GM10847 (cell line): ENCODE results near the gene S100PBP.
A peak's percentile ranks its signal among the peaks of the same experiment; 100 is the strongest.

ENCODE experiments used
- POLR2A ChIP-seq: IDR thresholded peaks from 2 replicates; pipeline ENCODE4 v1.6.1; 2011; ENCODE audit not compliant: insufficient read length; ENCODE audit errors: extremely low read depth

S100PBP gene

DNA sequence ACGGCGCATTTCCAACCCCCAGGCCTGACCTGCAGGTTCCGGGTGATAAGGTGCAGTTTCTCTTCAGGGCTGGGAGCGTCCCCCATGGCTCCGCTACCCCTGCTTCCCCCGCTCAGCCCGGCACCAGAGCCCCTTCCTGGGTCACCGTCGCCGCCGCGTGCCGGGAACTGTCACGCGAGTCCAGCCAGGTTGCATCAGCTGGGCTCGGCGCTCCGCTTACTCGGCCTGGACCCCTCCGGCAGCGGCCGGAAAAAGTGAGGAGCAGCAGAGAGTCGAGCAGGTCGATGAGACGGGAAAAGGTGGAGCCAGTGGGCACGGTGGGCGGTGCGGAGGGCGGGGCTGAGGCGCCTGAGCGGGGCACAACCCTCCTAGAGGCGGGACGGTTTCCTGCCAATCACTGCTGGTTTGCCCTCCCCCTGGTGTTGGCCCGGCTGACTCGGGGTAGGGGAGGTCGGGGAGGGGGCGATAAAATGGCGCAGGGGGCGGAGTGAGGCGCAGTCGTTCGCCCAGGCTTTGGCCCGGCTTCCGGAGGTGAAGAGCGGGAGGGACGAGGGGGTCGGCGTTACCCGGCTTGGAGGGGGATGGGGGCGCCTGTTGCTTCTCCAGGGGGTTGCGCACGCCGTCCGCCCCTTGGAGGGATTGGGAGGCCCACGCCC is at the start of gene S100PBP, which contains the start of gene YARS1:
Gene S100PBP, plus strand, starts transcription at position 495 of the 656 bp plus-strand sequence. CDS start 8,447 bp downstream, outside the sequence.
Gene YARS1, minus strand, starts transcription at position 200 of the 656 bp plus-strand sequence. Its CDS starts 114 bp downstream, at position 86.
- peak; percentile 55 for TF ChIP-seq POLR2A

DNA sequence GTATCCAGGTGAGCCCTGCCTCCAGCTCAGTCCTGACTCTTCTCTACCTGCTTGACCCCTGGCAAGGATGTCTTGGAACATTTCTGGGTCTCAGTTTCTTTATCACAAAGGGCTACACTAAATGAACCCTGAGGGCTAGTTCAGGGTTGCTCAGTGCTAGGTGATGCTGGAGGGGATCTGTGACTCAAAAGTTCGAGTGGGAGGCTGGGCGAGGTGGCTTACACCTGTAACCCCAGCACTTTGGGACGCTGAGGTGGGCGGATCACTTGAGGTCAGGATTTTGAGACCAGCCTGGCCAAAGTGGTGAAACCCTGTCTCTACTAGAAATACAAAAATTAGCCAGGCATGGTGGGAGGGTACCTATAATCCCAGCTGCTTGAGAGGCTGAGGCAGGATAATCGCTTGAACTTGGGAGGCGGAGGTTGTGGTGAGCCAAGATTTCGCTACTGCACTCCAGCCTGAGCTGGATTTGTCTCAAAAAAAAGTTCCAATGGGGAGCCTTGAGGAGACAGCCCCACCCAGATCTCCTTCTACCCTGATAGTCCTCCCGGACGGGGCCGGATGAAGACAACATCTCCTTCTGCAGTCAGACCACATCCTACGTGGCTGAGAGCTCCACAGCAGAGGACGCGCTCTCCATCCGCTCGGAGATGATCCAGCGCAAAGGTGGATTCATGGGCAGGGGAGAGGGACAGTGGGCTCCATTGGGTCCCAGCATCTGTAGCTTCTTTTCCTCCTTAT is 49.2 kb upstream of the S100PBP start:
- TF ChIP-seq POLR2A = no peak

DNA sequence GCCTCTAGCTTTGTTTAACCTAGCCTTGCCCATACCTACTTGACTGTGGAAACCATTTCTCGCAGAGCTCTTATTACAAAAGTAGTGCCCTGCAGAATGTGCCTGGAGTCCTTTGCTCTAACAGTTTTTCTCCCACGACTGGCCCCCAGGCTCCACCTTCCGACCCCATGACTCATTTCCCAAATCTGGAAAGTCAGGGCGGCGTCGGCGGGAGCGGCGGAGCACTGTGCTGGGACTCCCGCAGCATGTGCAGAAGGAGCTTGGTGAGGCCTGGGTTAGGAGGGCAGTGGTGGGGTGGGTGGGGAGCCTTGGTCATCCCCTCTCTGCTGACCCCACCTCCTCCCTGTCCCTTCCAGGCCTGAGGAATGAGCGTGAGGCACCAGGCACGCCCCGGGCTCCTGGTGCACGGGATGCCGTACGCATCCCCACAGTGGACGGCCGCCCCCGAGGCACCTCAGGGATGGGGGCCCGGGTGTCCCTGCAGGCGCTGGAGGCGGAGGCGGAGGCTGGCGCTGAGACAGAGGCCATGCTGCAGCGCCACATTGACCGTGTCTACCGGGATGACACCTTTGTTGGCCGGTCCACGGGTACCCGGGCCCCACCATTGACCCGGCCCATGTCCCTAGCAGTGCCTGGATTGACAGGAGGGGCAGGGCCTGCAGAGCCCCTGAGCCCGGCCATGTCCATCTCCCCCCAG is 47.8 kb upstream of the S100PBP start:
- TF ChIP-seq POLR2A = no peak

DNA sequence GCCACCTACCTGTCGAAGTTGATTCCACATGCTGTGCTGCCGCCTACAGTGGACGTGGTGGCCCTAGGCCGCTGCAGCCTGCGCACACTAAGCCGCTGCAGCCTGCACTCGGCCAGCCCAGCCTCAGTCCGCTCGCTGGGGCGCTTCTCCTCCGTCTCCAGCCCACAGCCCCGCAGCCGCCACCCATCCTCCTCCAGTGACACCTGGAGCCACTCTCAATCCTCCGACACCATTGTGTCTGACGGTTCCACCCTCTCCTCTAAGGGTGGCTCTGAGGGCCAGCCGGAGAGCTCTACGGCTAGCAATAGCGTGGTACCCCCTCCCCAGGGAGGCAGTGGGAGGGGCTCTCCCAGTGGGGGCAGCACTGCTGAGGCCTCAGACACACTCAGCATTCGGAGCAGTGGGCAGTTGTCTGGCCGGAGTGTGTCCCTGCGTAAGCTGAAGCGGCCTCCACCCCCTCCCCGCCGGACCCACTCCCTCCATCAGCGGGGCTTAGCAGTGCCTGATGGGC is 47.2 kb upstream of the S100PBP start:
- no peak for TF ChIP-seq POLR2A

DNA sequence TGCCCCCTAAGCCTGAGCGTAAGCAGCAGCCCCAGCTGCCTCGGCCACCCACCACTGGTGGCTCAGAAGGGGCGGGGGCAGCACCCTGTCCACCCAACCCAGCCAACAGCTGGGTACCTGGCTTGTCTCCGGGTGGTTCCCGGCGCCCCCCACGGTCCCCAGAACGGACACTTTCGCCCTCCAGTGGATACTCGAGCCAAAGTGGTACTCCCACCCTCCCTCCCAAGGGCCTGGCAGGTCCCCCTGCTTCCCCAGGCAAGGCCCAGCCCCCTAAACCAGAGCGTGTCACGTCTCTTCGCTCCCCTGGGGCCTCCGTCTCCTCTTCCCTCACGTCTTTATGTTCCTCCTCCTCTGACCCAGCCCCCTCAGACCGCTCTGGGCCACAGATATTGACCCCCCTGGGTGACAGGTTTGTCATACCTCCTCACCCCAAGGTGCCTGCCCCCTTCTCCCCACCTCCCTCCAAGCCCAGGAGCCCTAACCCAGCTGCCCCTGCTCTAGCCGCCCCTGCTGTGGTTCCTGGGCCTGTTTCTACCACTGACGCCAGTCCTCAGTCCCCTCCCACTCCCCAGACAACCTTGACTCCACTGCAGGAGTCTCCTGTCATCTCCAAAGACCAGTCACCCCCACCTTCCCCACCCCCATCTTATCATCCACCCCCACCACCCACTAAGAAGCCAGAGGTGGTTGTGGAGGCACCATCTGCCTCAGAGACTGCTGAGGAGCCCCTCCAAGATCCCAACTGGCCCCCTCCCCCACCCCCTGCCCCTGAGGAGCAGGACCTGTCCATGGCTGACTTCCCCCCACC is 46.5 kb upstream of the S100PBP start:
- TF ChIP-seq POLR2A = no peak

DNA sequence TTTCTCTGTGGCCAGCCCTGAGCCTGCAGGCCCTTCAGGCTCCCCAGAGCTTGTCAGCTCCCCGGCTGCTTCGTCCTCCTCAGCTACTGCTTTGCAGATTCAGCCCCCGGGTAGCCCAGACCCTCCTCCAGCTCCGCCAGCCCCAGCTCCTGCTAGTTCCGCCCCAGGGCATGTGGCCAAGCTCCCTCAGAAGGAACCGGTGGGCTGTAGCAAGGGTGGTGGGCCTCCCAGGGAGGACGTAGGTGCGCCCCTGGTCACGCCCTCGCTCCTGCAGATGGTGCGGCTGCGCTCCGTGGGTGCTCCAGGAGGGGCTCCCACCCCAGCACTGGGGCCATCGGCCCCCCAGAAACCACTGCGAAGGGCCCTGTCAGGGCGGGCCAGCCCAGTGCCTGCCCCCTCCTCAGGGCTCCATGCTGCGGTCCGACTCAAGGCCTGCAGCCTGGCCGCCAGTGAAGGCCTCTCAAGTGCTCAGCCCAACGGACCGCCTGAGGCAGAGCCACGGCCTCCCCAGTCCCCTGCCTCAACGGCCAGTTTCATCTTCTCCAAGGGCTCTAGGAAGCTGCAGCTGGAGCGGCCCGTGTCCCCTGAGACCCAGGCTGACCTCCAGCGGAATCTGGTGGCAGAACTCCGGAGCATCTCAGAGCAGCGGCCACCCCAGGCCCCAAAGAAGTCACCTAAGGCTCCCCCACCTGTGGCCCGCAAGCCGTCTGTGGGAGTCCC is 45.7 kb upstream of the S100PBP start:
- TF ChIP-seq POLR2A = no peak

DNA sequence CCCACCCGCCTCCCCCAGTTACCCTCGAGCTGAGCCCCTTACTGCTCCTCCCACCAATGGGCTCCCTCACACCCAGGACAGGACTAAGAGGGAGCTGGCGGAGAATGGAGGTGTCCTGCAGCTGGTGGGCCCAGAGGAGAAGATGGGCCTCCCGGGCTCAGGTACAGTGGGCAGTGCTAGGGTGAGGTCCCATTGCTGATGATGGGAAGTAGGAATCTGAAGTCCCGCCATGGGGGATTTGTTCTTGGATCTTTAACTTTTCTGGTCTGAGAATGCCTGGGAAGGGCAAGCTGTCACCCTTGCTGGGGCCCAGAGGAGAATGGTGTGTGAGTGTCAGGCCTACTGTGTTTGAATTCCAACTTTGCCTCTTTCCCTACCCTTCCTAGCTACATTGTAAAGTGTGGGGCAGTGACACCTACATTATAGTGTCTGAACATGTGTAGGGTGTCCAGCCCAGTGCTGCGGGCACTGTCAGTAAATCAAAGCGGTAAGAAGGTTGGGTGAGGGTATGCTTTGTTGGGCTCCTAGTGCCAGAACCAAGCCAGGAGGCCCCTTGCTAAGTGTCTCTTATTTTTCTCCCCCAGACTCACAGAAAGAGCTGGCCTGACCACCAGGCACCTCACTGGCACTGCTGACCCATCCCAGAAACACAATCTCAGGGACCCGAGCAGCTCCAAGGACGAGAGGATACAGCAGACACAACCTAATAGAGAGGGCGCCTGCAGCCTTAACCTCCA is 45.0 kb upstream of the S100PBP start:
- no peak for TF ChIP-seq POLR2A

DNA sequence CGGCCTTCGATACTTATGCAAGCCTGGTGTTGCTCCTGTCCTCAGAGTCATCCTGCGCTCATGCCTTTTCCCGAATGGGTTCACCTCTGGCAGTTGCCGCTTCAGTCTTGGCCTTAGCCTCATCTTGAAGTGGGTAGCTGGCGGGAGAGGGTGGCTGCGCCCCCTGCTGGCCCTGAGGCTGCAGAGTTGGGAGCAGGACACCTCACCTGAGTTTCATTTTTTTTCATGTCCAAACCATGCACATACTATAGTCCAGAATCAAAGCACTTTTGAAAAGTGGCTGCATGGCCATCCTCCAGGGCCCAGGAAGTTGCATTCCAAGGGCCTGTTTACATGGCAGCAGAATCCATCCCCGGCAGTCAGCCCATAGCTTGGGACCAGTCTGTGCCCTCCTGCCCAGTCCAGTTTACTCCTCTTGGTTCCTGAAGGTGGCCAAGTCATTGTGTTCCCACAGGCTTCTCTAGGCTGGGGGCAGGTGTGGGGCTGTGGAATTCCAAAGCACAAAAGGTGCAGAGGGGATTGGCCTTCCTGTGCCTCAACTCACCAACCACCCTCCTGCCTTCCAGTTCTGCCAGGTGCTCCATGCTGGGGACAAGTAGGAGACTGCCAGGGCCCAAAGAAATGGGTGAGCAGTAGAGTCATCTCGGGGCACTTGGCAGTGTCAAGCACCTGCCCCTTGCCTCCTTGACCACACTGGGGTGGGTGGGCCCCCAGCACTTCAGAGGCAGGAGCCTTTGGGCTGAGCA is 44.3 kb upstream of the S100PBP start:
- TF ChIP-seq POLR2A = no peak

DNA sequence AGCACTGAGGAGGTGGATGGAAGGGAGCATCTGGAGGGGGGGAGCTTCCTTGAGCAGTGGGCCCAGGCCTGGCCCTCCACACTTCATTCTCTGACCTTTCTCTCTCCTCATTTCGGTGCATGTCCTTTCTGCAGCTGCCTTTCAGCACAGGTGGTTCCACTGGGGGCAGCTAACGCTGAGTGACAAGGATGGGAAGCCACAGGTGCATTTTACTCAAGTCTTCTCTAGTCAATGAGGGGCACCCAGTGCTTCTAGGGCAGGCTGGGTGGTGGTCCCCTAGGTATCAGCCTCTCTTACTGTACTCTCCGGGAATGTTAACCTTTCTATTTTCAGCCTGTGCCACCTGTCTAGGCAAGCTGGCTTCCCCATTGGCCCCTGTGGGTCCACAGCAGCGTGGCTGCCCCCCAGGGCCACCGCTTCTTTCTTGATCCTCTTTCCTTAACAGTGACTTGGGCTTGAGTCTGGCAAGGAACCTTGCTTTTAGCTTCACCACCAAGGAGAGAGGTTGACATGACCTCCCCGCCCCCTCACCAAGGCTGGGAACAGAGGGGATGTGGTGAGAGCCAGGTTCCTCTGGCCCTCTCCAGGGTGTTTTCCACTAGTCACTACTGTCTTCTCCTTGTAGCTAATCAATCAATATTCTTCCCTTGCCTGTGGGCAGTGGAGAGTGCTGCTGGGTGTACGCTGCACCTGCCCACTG is 43.5 kb upstream of the S100PBP start:
- TF ChIP-seq POLR2A = no peak

DNA sequence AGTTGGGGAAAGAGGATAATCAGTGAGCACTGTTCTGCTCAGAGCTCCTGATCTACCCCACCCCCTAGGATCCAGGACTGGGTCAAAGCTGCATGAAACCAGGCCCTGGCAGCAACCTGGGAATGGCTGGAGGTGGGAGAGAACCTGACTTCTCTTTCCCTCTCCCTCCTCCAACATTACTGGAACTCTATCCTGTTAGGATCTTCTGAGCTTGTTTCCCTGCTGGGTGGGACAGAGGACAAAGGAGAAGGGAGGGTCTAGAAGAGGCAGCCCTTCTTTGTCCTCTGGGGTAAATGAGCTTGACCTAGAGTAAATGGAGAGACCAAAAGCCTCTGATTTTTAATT is 43.0 kb upstream of the S100PBP start:
- no peak for TF ChIP-seq POLR2A

DNA sequence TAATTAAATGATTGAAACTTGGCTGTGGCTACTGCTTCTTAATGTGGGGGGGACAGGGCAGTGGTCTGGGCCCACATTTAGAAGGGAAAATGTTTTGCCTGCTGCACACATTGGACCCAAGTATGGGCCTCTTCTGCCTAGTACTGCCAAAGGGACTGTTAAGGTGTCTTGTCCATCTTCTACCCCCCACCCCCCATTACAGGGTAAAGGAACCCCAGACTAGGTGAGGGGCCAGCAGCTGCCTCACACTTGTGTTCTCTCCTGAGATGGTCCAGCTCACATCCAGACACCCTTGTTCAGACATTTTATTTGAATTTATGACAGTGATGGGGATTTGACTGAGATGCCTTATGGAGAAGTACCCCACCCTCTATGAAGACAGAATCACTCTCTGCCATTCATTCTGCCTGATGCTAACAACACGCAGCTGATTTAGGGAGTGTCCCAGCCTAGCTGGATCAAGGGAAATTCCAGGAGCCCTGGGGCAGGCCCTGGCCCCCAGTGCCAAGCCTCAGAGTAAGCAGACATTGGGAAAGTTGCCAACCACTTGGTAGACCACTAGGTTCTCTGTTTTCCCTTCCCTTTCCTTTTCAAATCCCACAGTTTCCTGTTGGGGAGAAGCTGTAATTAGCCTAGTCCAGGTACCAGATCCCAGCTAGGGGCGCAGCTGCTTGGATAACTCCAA is 42.4 kb upstream of the S100PBP start:
- TF ChIP-seq POLR2A = no peak
